HEK293 (cell line): ENCODE data around the gene RINT1.

Source experiments
- CTCF ChIA-PET: fragments of 350-600 bp; formaldehyde crosslinking; extraction: SDS; loops from one replicate; lab custom pipeline; 2021; ENCODE audit warnings: antibody characterized with exemption; lab: Yijun Ruan, JAX
- POLR2A ChIA-PET: fragments of 300-600 bp; formaldehyde crosslinking; extraction: SDS; loops from one replicate; lab custom pipeline; 2020; ENCODE audit warnings: antibody characterized with exemption, inconsistent platforms; lab: Yijun Ruan, JAX
- H3K27ac ChIP-seq: fragments of 200-500 bp; sonication (Bioruptor generic); 2 replicates; pipeline ENCODE4 v1.5.1; 2014; ENCODE audit warnings: low read depth, low read length, control low read depth, inconsistent platforms; ENCODE audit errors: extremely low read depth
- H3K36me3 ChIP-seq, 2 experiments: fragments of 200-500 bp in 1 of 2; sonication (Bioruptor generic) in 1 of 2; 1 replicate in 1 of 2; 2 replicates in 1 of 2; pipeline ENCODE4 v1.5.1; 2014 to 2017; ENCODE audit warnings: inconsistent platforms in 2 of 2, low read length in 2 of 2; ENCODE audit not compliant: control insufficient read depth in 2 of 2, insufficient read depth in 1 of 2
- H3K4me1 ChIP-seq: fragments of 200-500 bp; sonication (Bioruptor generic); 2 replicates; pipeline ENCODE4 v1.5.1; 2014; ENCODE audit warnings: mild to moderate bottlenecking, low read length, inconsistent platforms; ENCODE audit not compliant: control insufficient read depth, insufficient read depth
- H3K4me3 ChIP-seq: 2 replicates; pipeline ENCODE4 v1.5.1; 2011; ENCODE audit warnings: low read depth, mild to moderate bottlenecking, control low read depth, low read length, moderate library complexity
- H3K9me3 ChIP-seq: fragments of 200-500 bp; sonication (Bioruptor generic); 2 replicates; pipeline ENCODE4 v1.5.1; 2014; ENCODE audit warnings: low read depth, low read length, inconsistent platforms; ENCODE audit not compliant: control insufficient read depth, insufficient read depth
- GLI2 ChIP-seq: fragments of 450-650 bp; formaldehyde crosslinking; IDR thresholded peaks from 2 replicates; pipeline ENCODE4; 2017; ENCODE audit warnings: missing biosample characterization, missing genetic modification characterization, low read depth, borderline replicate concordance
- HIC1 ChIP-seq: fragments of 450-650 bp; formaldehyde crosslinking; IDR thresholded peaks from 2 replicates; pipeline ENCODE4 v1.5.1; 2016; ENCODE audit warnings: missing biosample characterization, missing genetic modification characterization
- KLF17 ChIP-seq: fragments of 450-650 bp; formaldehyde crosslinking; IDR thresholded peaks from 2 replicates; pipeline ENCODE4 v1.5.1; 2016; ENCODE audit warnings: missing biosample characterization, missing genetic modification characterization
- MZF1 ChIP-seq: fragments of 450-650 bp; formaldehyde crosslinking; IDR thresholded peaks from 2 replicates; pipeline ENCODE4 v1.5.1; 2017; ENCODE audit warnings: missing biosample characterization, missing genetic modification characterization, borderline replicate concordance
- REST ChIP-seq: fragments of 450-650 bp; formaldehyde crosslinking; IDR thresholded peaks from 2 replicates; pipeline ENCODE4 v1.5.1; 2016; ENCODE audit warnings: missing biosample characterization, missing genetic modification characterization
- ZBTB11 ChIP-seq: fragments of 450-650 bp; formaldehyde crosslinking; conservative IDR thresholded peaks from 2 replicates; pipeline ENCODE4 v1.5.1; 2016; ENCODE audit warnings: low read depth, missing biosample characterization, missing genetic modification characterization
- ZBTB44 ChIP-seq: fragments of 450-650 bp; IDR thresholded peaks from 2 replicates; pipeline ENCODE4 v1.5.1; 2018; ENCODE audit warnings: missing biosample characterization, mild to moderate bottlenecking, missing genetic modification characterization
- ZBTB8A ChIP-seq: fragments of 450-650 bp; formaldehyde crosslinking; IDR thresholded peaks from 2 replicates; pipeline ENCODE4 v1.5.1; 2016; ENCODE audit warnings: missing biosample characterization, missing genetic modification characterization
- ZEB2 ChIP-seq: fragments of 450-650 bp; formaldehyde crosslinking; IDR thresholded peaks from 2 replicates; pipeline ENCODE4 v1.5.1; 2016; ENCODE audit warnings: missing biosample characterization, missing genetic modification characterization
- ZNF121 ChIP-seq: fragments of 450-650 bp; formaldehyde crosslinking; IDR thresholded peaks from 2 replicates; pipeline ENCODE4 v1.5.1; 2016; ENCODE audit warnings: missing biosample characterization, missing genetic modification characterization
- ZNF2 ChIP-seq: fragments of 450-650 bp; formaldehyde crosslinking; IDR thresholded peaks from 2 replicates; pipeline ENCODE4 v1.5.1; 2016; ENCODE audit warnings: missing biosample characterization, missing genetic modification characterization
- ZNF292 ChIP-seq: fragments of 450-650 bp; formaldehyde crosslinking; IDR thresholded peaks from 2 replicates; pipeline ENCODE4 v1.5.1; 2016; ENCODE audit warnings: low read depth, missing biosample characterization, missing genetic modification characterization, borderline replicate concordance
- ZNF426 ChIP-seq: fragments of 450-650 bp; formaldehyde crosslinking; IDR thresholded peaks from 2 replicates; pipeline ENCODE4 v1.5.1; 2017; ENCODE audit warnings: missing biosample characterization, missing genetic modification characterization, mild to moderate bottlenecking, inconsistent platforms, moderate library complexity
- ZNF580 ChIP-seq: fragments of 450-650 bp; formaldehyde crosslinking; IDR thresholded peaks from 2 replicates; pipeline ENCODE4 v1.5.1; 2016; ENCODE audit warnings: missing biosample characterization, missing genetic modification characterization
- ZNF768 ChIP-seq: fragments of 450-650 bp; formaldehyde crosslinking; IDR thresholded peaks from 2 replicates; pipeline ENCODE4 v1.5.1; 2018; ENCODE audit warnings: missing biosample characterization, mild to moderate bottlenecking, missing genetic modification characterization
- ZNF843 ChIP-seq: fragments of 450-650 bp; formaldehyde crosslinking; IDR thresholded peaks from 2 replicates; pipeline ENCODE4 v1.5.1; 2016; ENCODE audit warnings: missing biosample characterization, missing genetic modification characterization
- ZSCAN5A ChIP-seq: fragments of 450-650 bp; formaldehyde crosslinking; IDR thresholded peaks from 2 replicates; pipeline ENCODE4 v1.5.1; 2016; ENCODE audit warnings: missing biosample characterization, missing genetic modification characterization

The RINT1 gene

GRCh38 chr7:105531792-105532671, at the start of gene RINT1:
RINT1 (plus strand) TSS chr7:105532201; CDS start chr7:105532316, 115 bp downstream.
- POLR2A ChIA-PET: interaction anchor here (0.5 to 1.4 kb wide), 14 partner anchors 9 to 1636 kb away, joined by 3 to 6 read pairs (median 4); partner anchors contain the start of genes EFCAB10, NAMPT and PUS7
- TF ChIP-seq ZNF292 (tag by site-specific recombination): no peak
- peak; percentile 46; the same call in 1 of the 2 replicates for TF ChIP-seq ZSCAN5A
- peak; percentile 81 for TF ChIP-seq ZNF580 (tag by site-specific recombination)
- peak; percentile 32 for TF ChIP-seq ZBTB8A (tag by site-specific recombination)
- no peak for TF ChIP-seq ZNF426 (tag by site-specific recombination)
- no peak for TF ChIP-seq ZNF768
- peak; percentile 91 for TF ChIP-seq MZF1 (tag by site-specific recombination)
- 0 out of 2 replicates have a peak, but pooled peaks have one; percentile 10 for TF ChIP-seq ZNF121
- TF ChIP-seq ZBTB44 (tag by site-specific recombination): peak; percentile 35; the same call in 1 of the 2 replicates
- peak; percentile 73 for TF ChIP-seq ZEB2
- peak; percentile 83; the same call in 1 of the 2 replicates for TF ChIP-seq KLF17 (tag by site-specific recombination)
- 0 out of 2 replicates have a peak, but pooled peaks have one; percentile 32 for TF ChIP-seq REST
- TF ChIP-seq ZNF843 (tag by site-specific recombination): peak; percentile 63; the same call in 1 of the 2 replicates
- no peak for TF ChIP-seq GLI2 (tag by site-specific recombination)
- TF ChIP-seq HIC1 (tag by site-specific recombination): peak; percentile 91
- peak; percentile 91 for TF ChIP-seq ZNF2
- peak; percentile 94 for TF ChIP-seq ZBTB11 (tag by site-specific recombination)

More at GRCh38 chr7:105531792-105532671, at the start of gene RINT1:
- Histone ChIP-seq H3K4me1 (no peaks in the 10 kb centered on the region; the same call in 1 of the 2 replicates), H3K27ac (peak within 1 kb of the TSS; percentile 63), H3K36me3 (peaks cover 14 to 27% of the 10 kb centered on the region in 2 experiments), H3K9me3 (no peaks in the 10 kb centered on the region), H3K4me3 (peak within 1 kb of the TSS; percentile 63)
- CTCF ChIA-PET: interaction anchor here (0.6 to 2.0 kb wide), 27 partner anchors 8 to 1540 kb away, joined by 3 to 9 read pairs (median 3); partner anchors contain the start of gene SRPK2
